Right lobe of liver (tissue), 4 donors: ENCODE data around the gene HOXB8.

Source experiments
- POLR2A ChIP-seq: fragments of 450-650 bp; IDR thresholded peaks from one replicate; pipeline ENCODE4 v1.6.1; 2017; ENCODE audit warnings: antibody characterized with exemption, mild to moderate bottlenecking
- TF ChIP-seq, protein P1 (sequence below), 4 donors: fragments of 200-600 bp in 3 of 4; fragments of 450-650 bp in 1 of 4; IDR thresholded peaks; one replicate each; pipeline versions ENCODE4 v1.5.1 to v1.8.0; 2016 to 2022; ENCODE audit warnings: antibody characterized with exemption in 4 of 4, mild to moderate bottlenecking in 2 of 4
- donor health status: DM: no; HTN: no; CAD: no.
- donor health status: DM: no; HTN: no; CAD: no.
- donor health status: DM: no; HTN: yes; CAD: no.

DNA sequence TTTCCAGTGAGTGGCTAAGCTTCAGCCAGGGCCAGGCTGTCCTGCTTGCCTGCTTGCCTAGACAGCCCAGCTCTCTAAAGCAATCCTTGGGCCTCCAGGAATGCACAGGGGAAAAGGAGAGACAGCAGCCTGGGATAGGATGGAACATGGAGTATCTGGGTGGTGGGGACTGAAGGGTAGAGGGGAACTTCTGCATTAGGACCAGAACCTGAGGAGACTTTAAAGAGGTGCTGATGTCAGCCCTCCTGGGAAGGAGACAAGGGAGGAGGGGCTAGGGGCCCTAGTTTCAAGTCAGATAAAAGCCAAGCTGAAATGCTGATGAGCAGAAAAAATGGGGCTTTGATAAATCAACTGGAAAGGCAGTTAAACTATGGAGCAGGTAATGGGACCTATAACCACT is 6.1 kb downstream of the HOXB8 start:
- TF ChIP-seq, protein P1, sequence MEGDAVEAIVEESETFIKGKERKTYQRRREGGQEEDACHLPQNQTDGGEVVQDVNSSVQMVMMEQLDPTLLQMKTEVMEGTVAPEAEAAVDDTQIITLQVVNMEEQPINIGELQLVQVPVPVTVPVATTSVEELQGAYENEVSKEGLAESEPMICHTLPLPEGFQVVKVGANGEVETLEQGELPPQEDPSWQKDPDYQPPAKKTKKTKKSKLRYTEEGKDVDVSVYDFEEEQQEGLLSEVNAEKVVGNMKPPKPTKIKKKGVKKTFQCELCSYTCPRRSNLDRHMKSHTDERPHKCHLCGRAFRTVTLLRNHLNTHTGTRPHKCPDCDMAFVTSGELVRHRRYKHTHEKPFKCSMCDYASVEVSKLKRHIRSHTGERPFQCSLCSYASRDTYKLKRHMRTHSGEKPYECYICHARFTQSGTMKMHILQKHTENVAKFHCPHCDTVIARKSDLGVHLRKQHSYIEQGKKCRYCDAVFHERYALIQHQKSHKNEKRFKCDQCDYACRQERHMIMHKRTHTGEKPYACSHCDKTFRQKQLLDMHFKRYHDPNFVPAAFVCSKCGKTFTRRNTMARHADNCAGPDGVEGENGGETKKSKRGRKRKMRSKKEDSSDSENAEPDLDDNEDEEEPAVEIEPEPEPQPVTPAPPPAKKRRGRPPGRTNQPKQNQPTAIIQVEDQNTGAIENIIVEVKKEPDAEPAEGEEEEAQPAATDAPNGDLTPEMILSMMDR (IDR thresholded peaks at IDR 0.05), result no peak
- TF ChIP-seq POLR2A, result no peak
